Upper lobe of left lung (tissue), 4 donors: ENCODE data around the gene GAB4.

Experiments used
- CTCF ChIP-seq, 6 experiments: fragments of 450-650 bp in 4 of 6; fragments of 200-600 bp in 2 of 6; sonication (generic) in 2 of 6; IDR thresholded peaks; one replicate each; pipeline ENCODE4 v1.5.1; 2016 to 2019; ENCODE audit warnings: antibody characterized with exemption in 6 of 6
- POLR2A ChIP-seq, 4 donors: fragments of 450-650 bp; IDR thresholded peaks; one replicate each; pipeline ENCODE4 v1.5.1; 2016 to 2017; ENCODE audit warnings: antibody characterized with exemption in 4 of 4, mild to moderate bottlenecking in 2 of 4
- POLR2AphosphoS5 ChIP-seq, 2 donors: sonication (generic); formaldehyde crosslinking; IDR thresholded peaks; one replicate each; pipeline ENCODE4 v1.5.1; 2017; ENCODE audit warnings: antibody characterized with exemption in 2 of 2

DNA sequence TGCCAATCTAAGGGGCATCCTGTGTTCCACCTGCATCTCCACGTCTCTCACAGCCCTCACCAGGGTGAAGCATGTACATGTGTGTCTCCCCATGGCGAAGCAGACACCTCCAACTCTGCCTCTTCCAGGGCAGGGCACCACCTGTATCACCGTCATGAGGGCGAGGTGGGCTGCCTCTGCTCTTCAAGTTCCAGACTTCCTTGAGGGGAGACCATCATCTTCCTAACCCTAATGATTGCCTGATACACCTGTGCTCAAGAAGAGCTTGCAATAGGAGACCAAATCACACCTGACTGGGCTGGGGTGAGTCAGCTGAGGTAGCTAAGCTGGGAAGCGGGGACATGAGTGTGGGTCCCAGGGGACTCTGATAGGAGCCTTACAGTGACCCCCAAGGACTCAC, 43.7 kb downstream of the GAB4 start:
- no peak for TF ChIP-seq CTCF (IDR thresholded peaks at IDR 0.05)
- no peak for TF ChIP-seq POLR2A (IDR thresholded peaks at IDR 0.05)
- no peak for TF ChIP-seq POLR2AphosphoS5 (IDR thresholded peaks at IDR 0.05)
